GM21723 (cell line): ENCODE results near the gene ZSCAN20.
"Not testable (repeated sequence)": the region's sequence is repeated elsewhere in the genome, so short reads cannot be mapped to it uniquely, and the experiment has no call there.

ENCODE experiments used
- ATAC-seq: cut with Tn5 transposase; IDR thresholded peaks from one replicate; pipeline ENCODE4 v1.9.1; 2021; ENCODE audit warnings: mild to moderate bottlenecking, moderate library complexity; ENCODE audit not compliant: unreplicated experiment

The ZSCAN20 gene

GRCh38 chr1:33473900-33474299, 1.5 kb downstream of the ZSCAN20 start:
- ATAC-seq, result no peak

GRCh38 chr1:33477451-33477850, 5.0 kb downstream of the ZSCAN20 start:
- ATAC-seq, result no peak

- no peak for ATAC-seq
Measured at GRCh38 chr1:33482412-33482811, 10.0 kb downstream of the ZSCAN20 start.

- ATAC-seq, result no peak
Measured at GRCh38 chr1:33488624-33489023, 16.2 kb downstream of the ZSCAN20 start.

GRCh38 chr1:33494929-33495328, 22.5 kb downstream of the ZSCAN20 start:
- no peak for ATAC-seq

- ATAC-seq, result no peak
Measured at GRCh38 chr1:33497410-33497809, 25.0 kb downstream of the ZSCAN20 start.

GRCh38 chr1:33500547-33500946, 28.1 kb downstream of the ZSCAN20 start:
- no peak for ATAC-seq

- ATAC-seq, result no peak
Measured at GRCh38 chr1:33501309-33501708, 28.9 kb downstream of the ZSCAN20 start.

GRCh38 chr1:33501774-33502173, 29.3 kb downstream of the ZSCAN20 start:
- ATAC-seq, result no peak

- ATAC-seq, result no peak
Measured at GRCh38 chr1:33502726-33503125, 30.3 kb downstream of the ZSCAN20 start.

GRCh38 chr1:33503506-33503905, 31.1 kb downstream of the ZSCAN20 start:
- ATAC-seq, result no peak

- ATAC-seq, result no peak
Measured at GRCh38 chr1:33507661-33508060, 35.2 kb downstream of the ZSCAN20 start.

GRCh38 chr1:33508151-33508550, 35.7 kb downstream of the ZSCAN20 start:
- ATAC-seq, result no peak

- ATAC-seq, result not testable (repeated sequence)
Measured at GRCh38 chr1:33509276-33509675, 36.8 kb downstream of the ZSCAN20 start.

- no peak for ATAC-seq
Measured at GRCh38 chr1:33512226-33513011, 40.0 kb downstream of the ZSCAN20 start.

- ATAC-seq, result no peak
Measured at GRCh38 chr1:33515112-33515511, 42.7 kb downstream of the ZSCAN20 start.

- no peak for ATAC-seq
Measured at GRCh38 chr1:33515607-33516006, 43.2 kb downstream of the ZSCAN20 start.

- no peak for ATAC-seq
Measured at GRCh38 chr1:33516428-33516827, 44.0 kb downstream of the ZSCAN20 start.

GRCh38 chr1:33516891-33517567, 44.6 kb downstream of the ZSCAN20 start:
- no peak for ATAC-seq

GRCh38 chr1:33517596-33518250, 45.3 kb downstream of the ZSCAN20 start:
- no peak for ATAC-seq

- no peak for ATAC-seq
Measured at GRCh38 chr1:33519240-33519884, 46.9 kb downstream of the ZSCAN20 start.
